8988T (cell line): ENCODE results near the gene NUBP2.
"Not testable (repeated sequence)": the region's sequence is repeated elsewhere in the genome, so short reads cannot be mapped to it uniquely, and the experiment has no call there.

Experiments
- DNase-seq: peaks from one replicate; pipeline ENCODE4 v3.0.0; 2011

Gene NUBP2

GRCh38 chr16:1787056-1787321, 4.2 kb downstream of the NUBP2 start:
- DNase-seq, result no peak

DNA sequence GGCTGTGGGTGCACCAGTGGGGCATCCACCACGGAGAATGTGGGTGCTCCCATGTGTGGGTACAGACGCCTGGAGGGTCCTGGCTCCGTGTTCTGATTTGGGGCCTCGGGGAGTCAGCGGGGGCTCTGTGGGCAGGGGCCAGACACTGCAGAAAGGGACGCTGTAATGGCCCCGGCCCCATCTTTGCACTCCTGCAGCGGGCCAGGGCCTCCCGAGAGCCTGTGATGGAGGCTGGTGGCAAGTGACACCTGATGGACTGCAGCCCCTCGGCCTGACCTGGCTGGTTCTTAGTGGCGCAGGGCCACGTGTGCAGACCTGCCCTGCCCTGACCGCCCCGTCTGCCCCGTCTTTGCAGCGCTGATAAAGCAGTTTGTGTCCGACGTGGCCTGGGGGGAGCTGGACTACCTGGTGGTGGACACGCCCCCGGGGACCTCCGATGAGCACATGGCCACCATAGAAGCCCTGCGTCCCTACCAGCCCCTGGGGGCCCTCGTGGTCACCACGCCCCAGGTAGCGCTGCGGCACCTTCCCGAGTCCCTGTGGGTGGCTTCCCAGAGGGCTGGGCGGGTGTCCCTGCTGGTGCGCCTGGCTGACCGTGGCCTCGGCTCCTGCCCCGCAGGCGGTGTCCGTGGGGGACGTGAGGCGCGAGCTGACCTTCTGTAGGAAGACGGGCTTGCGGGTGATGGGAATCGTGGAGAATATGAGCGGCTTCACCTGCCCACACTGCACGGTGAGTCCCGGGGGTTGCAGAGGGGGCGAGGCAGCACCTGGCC, 4.7 kb downstream of the NUBP2 start:
- DNase-seq, result no peak

DNA sequence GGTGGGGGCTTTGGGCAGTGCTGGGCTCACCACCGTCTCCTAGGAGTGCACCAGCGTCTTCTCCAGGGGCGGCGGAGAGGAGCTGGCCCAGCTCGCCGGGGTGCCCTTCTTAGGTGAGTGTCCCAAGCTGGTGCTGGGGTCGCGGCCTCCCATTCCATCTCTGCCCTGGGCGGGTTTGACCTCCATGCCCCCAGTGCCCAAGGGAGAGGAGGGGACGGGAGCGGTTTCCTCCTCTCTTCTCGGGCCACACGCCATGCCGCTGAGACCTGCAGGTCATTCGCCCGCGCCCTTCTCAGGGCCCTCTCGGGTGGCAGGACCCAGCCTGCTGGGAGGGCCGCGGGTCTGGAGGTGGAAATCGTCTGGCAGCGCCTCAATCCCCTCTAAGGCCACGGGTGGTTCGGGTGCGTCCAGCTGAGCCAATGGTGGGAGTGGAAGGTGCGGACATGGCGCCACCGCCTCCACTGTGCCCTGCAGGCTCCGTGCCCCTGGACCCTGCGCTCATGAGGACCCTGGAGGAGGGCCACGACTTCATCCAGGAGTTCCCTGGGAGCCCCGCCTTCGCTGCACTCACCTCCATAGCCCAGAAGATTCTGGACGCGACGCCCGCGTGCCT, 5.4 kb downstream of the NUBP2 start:
- DNase-seq, result no peak

DNA sequence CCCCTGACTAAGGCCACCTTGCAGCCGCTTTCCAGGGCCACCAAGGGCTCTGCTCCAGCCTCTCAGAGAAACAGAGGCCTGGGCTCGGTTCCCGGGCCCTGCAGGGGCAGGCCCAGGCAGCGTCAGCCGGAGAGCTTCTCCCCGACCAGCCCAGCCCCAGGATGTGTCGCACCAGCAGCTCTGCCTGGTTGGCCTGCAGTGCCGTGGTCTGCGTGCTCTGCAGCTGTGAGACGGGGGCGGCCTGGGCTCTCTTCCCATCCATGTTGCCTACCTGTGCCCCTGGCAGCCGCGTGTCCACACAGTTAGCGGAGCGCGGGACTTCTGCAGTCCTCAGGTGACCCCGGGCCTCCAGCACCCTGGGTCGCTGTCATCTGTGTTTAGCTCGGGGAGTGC, 5.9 kb downstream of the NUBP2 start:
- DNase-seq, result no peak

DNA sequence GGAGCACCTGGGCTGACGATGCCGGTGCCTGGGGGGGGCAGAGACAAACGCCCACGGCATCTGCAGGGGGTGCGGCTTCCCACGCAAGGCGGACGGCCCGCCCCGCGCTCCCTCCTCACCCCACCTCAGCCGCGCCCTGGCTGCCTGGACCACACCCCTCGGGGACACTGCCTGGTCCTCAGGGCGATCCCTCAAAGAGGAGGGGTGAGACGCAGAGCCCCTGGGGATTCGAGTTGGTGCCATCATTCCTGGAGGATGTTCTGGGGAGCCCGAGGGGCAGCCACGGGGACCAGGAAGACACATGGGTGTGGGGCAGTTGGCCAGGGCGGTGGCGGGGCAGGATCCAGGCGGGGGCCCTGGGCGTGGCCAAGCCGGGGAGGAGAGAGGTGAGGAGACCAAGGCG, 6.9 kb downstream of the NUBP2 start:
- DNase-seq, result no peak

- no peak for DNase-seq
Observed at GRCh38 chr16:1790261-1790610, 7.5 kb downstream of the NUBP2 start.

- DNase-seq, result no peak
Observed at GRCh38 chr16:1790611-1791255, 8.0 kb downstream of the NUBP2 start.

- no peak for DNase-seq
Observed at GRCh38 chr16:1791256-1791942, 8.6 kb downstream of the NUBP2 start.

GRCh38 chr16:1791943-1792812, 9.4 kb downstream of the NUBP2 start:
- no peak for DNase-seq

DNA sequence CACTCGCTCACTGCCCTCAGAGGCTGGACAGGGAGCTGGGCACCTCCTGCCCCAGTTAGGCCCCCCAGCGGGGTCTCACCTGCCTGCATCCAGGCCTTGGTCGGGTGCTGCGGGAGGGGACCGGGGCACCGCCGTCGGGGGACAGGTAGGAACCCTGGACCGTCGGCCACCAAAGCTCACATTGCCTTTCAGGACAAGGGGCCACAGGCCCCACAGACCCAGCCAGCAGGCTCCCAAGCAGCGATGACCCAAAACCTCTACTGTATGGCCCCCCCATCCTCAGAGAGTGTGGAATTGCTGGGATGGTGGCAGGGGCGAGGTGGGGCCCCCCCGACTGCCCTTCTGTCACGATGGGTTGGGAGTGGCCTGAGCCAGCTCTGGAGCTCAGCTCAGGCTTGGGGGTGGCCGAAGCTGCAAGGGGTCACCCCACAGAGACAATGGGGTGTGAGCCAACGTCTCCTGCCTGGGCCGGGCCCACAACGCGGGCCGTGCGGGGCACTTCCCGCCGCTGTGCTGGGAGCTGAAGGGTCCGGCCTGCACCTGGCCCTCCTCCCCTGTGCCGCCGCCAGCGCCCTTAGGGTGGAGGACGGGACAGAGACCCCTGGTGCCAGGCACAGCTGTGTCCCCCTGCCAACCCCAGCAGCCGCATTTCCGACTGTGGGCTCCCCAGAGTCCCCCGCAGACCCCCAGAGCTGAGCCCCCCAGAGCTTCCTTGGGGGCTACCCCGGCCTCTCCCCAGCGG, 10.2 kb downstream of the NUBP2 start:
- DNase-seq, result no peak

DNA sequence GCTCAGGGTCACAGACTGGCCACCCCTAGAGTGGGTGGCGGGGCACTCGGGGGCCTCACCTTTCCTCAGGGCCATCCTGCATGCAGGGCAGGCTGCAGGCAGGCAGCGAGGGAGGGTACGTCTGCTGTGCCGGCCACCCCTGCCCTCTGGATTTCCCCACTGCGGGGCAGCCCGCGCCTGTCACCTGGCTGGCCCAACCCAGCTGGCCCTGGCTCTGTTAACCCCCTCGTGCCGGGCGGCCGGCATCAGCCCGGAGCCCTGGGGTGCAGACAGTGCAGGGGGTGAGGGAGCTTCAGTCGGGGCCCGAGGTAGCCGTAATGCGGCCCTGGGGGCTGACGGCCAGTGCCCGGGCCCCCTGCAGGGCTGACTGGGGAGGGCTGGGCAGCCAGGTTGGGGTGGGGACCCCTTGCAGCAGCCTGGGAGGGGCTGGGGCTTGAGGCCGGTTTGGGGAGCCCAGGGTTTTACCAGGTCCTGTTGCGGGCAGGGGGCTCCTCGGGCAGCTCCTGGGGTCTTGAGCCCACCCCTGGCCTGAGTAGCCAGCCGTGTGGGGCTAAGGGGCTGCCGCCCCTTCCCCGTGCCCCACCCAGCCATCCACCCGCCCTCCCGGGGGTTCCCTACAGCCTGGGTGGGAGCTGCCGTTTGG, 10.9 kb downstream of the NUBP2 start, which contains the start of gene IGFALS:
Gene IGFALS (minus strand): TSS at position 128 of the 643 bp plus-strand sequence. CDS start 53 bp downstream, at position 75.
- DNase-seq, result peak; percentile 8

- DNase-seq, result peak; percentile 9
Observed at GRCh38 chr16:1794221-1794871, 11.6 kb downstream of the NUBP2 start.

- no peak for DNase-seq
Observed at GRCh38 chr16:1794908-1795666, 12.3 kb downstream of the NUBP2 start.

DNA sequence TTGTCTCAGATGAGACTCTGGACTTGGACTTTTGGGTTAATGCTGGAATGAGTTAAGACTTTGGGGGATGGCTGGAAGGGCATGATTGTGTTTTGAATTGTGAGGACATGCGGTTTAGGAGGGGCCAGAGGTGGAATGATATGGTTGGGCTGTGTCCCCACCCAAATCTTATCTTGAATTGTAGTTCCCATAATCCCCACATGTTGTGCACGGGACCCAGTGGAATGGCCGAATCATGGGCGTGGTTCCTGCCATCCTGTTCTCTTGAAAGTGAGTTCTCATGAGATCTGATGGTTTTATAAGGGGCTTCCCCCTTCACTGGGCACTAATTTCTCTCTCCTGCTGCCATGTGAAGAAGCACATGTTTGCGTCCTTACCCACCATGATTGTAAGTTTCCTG, 16.5 kb downstream of the NUBP2 start:
- not testable (repeated sequence) for DNase-seq

- DNase-seq, result no peak
Observed at GRCh38 chr16:1800701-1801100, 17.9 kb downstream of the NUBP2 start.

DNA sequence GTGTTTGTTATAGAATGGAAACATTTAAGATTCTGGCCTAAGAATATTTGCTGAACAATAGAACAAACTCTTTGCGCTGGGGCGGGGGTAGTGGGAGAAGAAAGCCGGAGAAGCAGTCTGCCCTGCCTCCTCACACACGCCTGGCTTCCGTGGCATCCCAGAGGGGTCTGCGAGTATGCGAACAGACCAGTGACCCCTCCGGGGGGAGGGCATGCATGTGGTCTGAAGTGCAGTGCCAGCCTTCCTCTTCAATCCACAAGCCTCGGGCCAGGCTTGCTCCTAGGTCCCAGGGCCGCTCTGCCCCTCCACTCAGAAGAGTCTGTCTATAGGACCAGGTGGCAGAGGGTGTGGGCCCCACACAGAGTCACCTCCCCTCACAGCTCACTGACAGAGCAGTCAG, 24.9 kb downstream of the NUBP2 start:
- no peak for DNase-seq

- DNase-seq, result no peak
Observed at GRCh38 chr16:1808691-1809090, 25.9 kb downstream of the NUBP2 start.

GRCh38 chr16:1809281-1809801, 26.6 kb downstream of the NUBP2 start:
- no peak for DNase-seq

DNA sequence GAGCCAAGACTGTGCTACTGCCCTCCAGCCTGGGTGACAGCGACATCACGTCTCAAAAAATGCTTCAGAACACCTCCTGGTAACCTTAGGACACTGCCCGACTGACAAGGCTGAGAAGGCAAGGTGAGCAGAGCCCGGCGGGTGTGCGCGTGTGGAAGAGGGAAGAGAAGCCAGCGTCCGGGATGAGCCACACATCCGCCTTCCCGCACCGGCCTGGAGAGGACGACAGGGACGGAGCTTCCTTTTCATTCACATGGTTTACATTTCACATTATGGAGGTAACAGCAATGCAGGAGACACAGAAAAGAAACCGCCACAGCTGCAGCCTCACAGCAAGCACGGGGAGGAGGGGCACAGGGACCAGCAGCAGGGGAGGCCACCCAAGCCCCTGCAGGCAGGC, 27.3 kb downstream of the NUBP2 start:
- DNase-seq, result no peak

DNA sequence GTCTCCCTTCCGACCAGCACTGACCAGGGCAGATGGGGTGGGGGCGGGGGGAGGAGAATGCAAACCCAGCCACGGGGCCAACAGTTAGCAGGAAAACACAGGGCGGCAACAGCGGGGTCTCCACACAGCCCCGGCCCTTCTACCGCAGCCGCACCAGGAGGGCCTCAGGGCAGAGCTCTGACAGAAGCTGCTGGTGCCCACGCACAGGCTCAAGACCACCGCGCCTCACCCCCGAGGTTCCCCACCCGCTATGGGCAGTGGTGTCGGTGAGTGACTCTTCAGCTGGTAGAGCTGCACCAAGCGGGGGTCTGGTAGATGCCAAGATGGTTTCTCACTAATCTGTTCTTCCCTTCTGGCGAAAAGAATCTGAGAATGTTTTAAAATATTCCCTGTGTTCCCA, 27.8 kb downstream of the NUBP2 start:
- DNase-seq, result no peak
